ES-I3 (cell line): ENCODE data around the gene AKAP1.

Experiments used
- H3K36me3 ChIP-seq: 2 replicates; pipeline ENCODE4 v1.6.1; 2013; ENCODE audit warnings: mild to moderate bottlenecking, low read length, control low read depth, moderate library complexity; ENCODE audit not compliant: insufficient read depth
- H3K4me1 ChIP-seq: 2 replicates; pipeline ENCODE4 v1.6.1; 2013; ENCODE audit warnings: mild to moderate bottlenecking, control low read depth, low read length; ENCODE audit not compliant: insufficient read depth
- H3K9ac ChIP-seq: 2 replicates; pipeline ENCODE4 v1.6.1; 2013; ENCODE audit warnings: low read depth, mild to moderate bottlenecking, low read length, moderate library complexity
- H3K9me3 ChIP-seq: 2 replicates; pipeline ENCODE4 v1.6.1; 2013; ENCODE audit warnings: mild to moderate bottlenecking, low read length, moderate library complexity; ENCODE audit not compliant: control insufficient read depth, insufficient read depth

AKAP1 gene

GRCh38 chr17:57067162-57067561 lies 17.9 kb upstream of the AKAP1 start:
- Histone ChIP-seq H3K9me3 (no peaks in the 10 kb centered on the region), H3K36me3 (no peaks in the 10 kb centered on the region), H3K9ac (no peak overlapping the region), H3K4me1 (peaks cover 21% of the 10 kb centered on the region)

- Histone ChIP-seq H3K9ac (no peak overlapping the region), H3K9me3 (no peaks in the 10 kb centered on the region), H3K4me1 (peaks cover 27% of the 10 kb centered on the region), H3K36me3 (no peaks in the 10 kb centered on the region)
These were observed 17.3 kb upstream of the AKAP1 start for GRCh38 chr17:57067781-57068180.

GRCh38 chr17:57068222-57068658 lies 16.8 kb upstream of the AKAP1 start:
- no peaks in the 10 kb centered on the region for H3K9me3 ChIP-seq
- no peaks in the 10 kb centered on the region for H3K36me3 ChIP-seq
- no peak overlapping the region for H3K9ac ChIP-seq
- peaks cover 29% of the 10 kb centered on the region for H3K4me1 ChIP-seq

- Histone ChIP-seq H3K4me1 (peaks cover 29% of the 10 kb centered on the region), H3K36me3 (no peaks in the 10 kb centered on the region)
These were observed 16.3 kb upstream of the AKAP1 start for GRCh38 chr17:57068707-57069106.

GRCh38 chr17:57071991-57072944 lies 12.8 kb upstream of the AKAP1 start:
- Histone ChIP-seq H3K9me3 (no peaks in the 10 kb centered on the region), H3K9ac (no peak overlapping the region; the same call in 1 of the 2 replicates)

More at GRCh38 chr17:57068707-57069106, 16.3 kb upstream of the AKAP1 start:
- no peaks in the 10 kb centered on the region for H3K9me3 ChIP-seq
- no peak overlapping the region for H3K9ac ChIP-seq

GRCh38 chr17:57073626-57074025 lies 11.4 kb upstream of the AKAP1 start:
- Histone ChIP-seq H3K4me1 (peaks cover 16% of the 10 kb centered on the region), H3K36me3 (no peaks in the 10 kb centered on the region), H3K9me3 (no peaks in the 10 kb centered on the region), H3K9ac (no peak overlapping the region)

More at GRCh38 chr17:57071991-57072944, 12.8 kb upstream of the AKAP1 start:
- Histone ChIP-seq H3K4me1 (peaks cover 29% of the 10 kb centered on the region), H3K36me3 (no peaks in the 10 kb centered on the region)

- H3K9me3 ChIP-seq = no peaks in the 10 kb centered on the region
- H3K9ac ChIP-seq = no peak overlapping the region
- peaks cover 11% of the 10 kb centered on the region; the same call in 1 of the 2 replicates for H3K4me1 ChIP-seq
- no peaks in the 10 kb centered on the region for H3K36me3 ChIP-seq
These were observed 9.9 kb upstream of the AKAP1 start for GRCh38 chr17:57075193-57075592.

- H3K9ac ChIP-seq = no peak overlapping the region
- no peaks in the 10 kb centered on the region for H3K9me3 ChIP-seq
- H3K36me3 ChIP-seq = no peaks in the 10 kb centered on the region
These were observed 9.3 kb upstream of the AKAP1 start for GRCh38 chr17:57075785-57076184.

GRCh38 chr17:57077000-57077399 lies 8.0 kb upstream of the AKAP1 start:
- Histone ChIP-seq H3K36me3 (no peaks in the 10 kb centered on the region), H3K9me3 (no peaks in the 10 kb centered on the region), H3K4me1 (peaks cover 9% of the 10 kb centered on the region; the same call in 1 of the 2 replicates), H3K9ac (no peak overlapping the region)

More at GRCh38 chr17:57075785-57076184, 9.3 kb upstream of the AKAP1 start:
- H3K4me1 ChIP-seq = peaks cover 11% of the 10 kb centered on the region; the same call in 1 of the 2 replicates

GRCh38 chr17:57078274-57078673 lies 6.8 kb upstream of the AKAP1 start:
- Histone ChIP-seq H3K36me3 (no peaks in the 10 kb centered on the region), H3K9ac (no peak overlapping the region), H3K4me1 (no peaks in the 10 kb centered on the region), H3K9me3 (no peaks in the 10 kb centered on the region)

- Histone ChIP-seq H3K9ac (no peak overlapping the region), H3K4me1 (no peaks in the 10 kb centered on the region), H3K9me3 (no peaks in the 10 kb centered on the region), H3K36me3 (no peaks in the 10 kb centered on the region)
These were observed 4.3 kb upstream of the AKAP1 start for GRCh38 chr17:57080718-57081117.

GRCh38 chr17:57082441-57082840 lies 2.6 kb upstream of the AKAP1 start:
- Histone ChIP-seq H3K9me3 (no peaks in the 10 kb centered on the region), H3K9ac (no peak overlapping the region), H3K4me1 (peaks cover 8% of the 10 kb centered on the region; the same call in 1 of the 2 replicates), H3K36me3 (no peaks in the 10 kb centered on the region)

- Histone ChIP-seq H3K9me3 (no peaks in the 10 kb centered on the region), H3K9ac (peak overlapping the region; percentile 82), H3K4me1 (peaks cover 10% of the 10 kb centered on the region; the same call in 1 of the 2 replicates), H3K36me3 (no peaks in the 10 kb centered on the region)
These were observed 665 bp upstream of the AKAP1 start for GRCh38 chr17:57084361-57084801.

GRCh38 chr17:57085448-57086068 lies 512 bp downstream of the AKAP1 start:
- peaks cover 12% of the 10 kb centered on the region for H3K4me1 ChIP-seq
- no peaks in the 10 kb centered on the region for H3K9me3 ChIP-seq
- peak overlapping the region; percentile 82 for H3K9ac ChIP-seq

More at GRCh38 chr17:57085448-57086068, 512 bp downstream of the AKAP1 start:
- H3K36me3 ChIP-seq = no peaks in the 10 kb centered on the region
